ENCODE data around the gene ARID1A. TPM values are rescaled to one million over a fixed set of nuclear protein-coding genes. Genes with fewer than 3 reads are reported as not detected.
"Not testable (repeated sequence)": the region's sequence is repeated elsewhere in the genome, so short reads cannot be mapped to it uniquely, and the experiment has no call there.

Gene ARID1A
- total RNA-seq, 2 experiments from 2014 or later = 55.2 to 123 TPM

GRCh38 chr1:26810105-26810504 lies 114.3 kb downstream of the ARID1A start:
- H3K9me3 ChIP-seq (ENCODE audit: low read length); CTCF ChIA-PET (ENCODE audit: unreplicated experiment); H3K27ac ChIP-seq (ENCODE audit: low read depth, low read length, poor library complexity, severe bottlenecking); H4K20me1 ChIP-seq (ENCODE audit: insufficient read depth, low read length); H3K4me1 ChIP-seq (ENCODE audit: insufficient read depth, low read length, poor library complexity, severe bottlenecking); H3K36me3 ChIP-seq (ENCODE audit: insufficient read depth, low read length); H3K4me2 ChIP-seq (ENCODE audit: low read length); H3K9me2 ChIP-seq (ENCODE audit: insufficient read depth, low read length); H3K4me3 ChIP-seq (ENCODE audit: low read depth, low read length, poor library complexity, severe bottlenecking); BruUV-seq (replicated peaks); H3K79me2 ChIP-seq (ENCODE audit: insufficient read depth, low read depth, low read length); H2AFZ ChIP-seq (ENCODE audit: low read length): not testable (repeated sequence)
- DNase-seq (ENCODE audit: low spot score) = peak; percentile 78
- POLR2A ChIA-PET = interaction anchor here (0.6 to 1.2 kb wide), 2 partner anchors 11 to 72 kb away, joined by 3 to 8 read pairs; no protein-coding TSS in a partner anchor
- intact Hi-C loops (cut with micrococcal nuclease; ENCODE audit: unreplicated experiment) = loop anchor here (1.0 to 2.0 kb wide), 3 partner anchors 14 to 68 kb away; no protein-coding TSS in a partner anchor
- TF ChIP-seq CTCF (conservative IDR thresholded peaks at IDR 0.05; ENCODE audit: low read length) = peak; percentile 76

GRCh38 chr1:26811057-26811456 lies 115.2 kb downstream of the ARID1A start:
- H3K79me2 ChIP-seq (ENCODE audit: insufficient read depth, low read depth, low read length) = no peaks in the 10 kb centered on the region
- H3K4me1 ChIP-seq (ENCODE audit: insufficient read depth, low read length, poor library complexity, severe bottlenecking) = no peaks in the 10 kb centered on the region
- no peaks in the 10 kb centered on the region for H3K9me3 ChIP-seq (ENCODE audit: low read length)
- POLR2A ChIA-PET = interaction anchor here (0.9 to 1.9 kb wide), 5 partner anchors 9 to 89 kb away, joined by 3 to 9 read pairs (median 5); partner anchors contain the start of gene GPATCH3
- H4K20me1 ChIP-seq (ENCODE audit: insufficient read depth, low read length) = no peaks in the 10 kb centered on the region
- no peak overlapping the region for H3K27ac ChIP-seq (ENCODE audit: low read depth, low read length, poor library complexity, severe bottlenecking)
- DNase-seq (ENCODE audit: low spot score) = no peak
- no TSS peak for BruUV-seq (replicated peaks)
- H3K9me2 ChIP-seq (ENCODE audit: insufficient read depth, low read length) = no peaks in the 10 kb centered on the region
- no peak overlapping the region for H2AFZ ChIP-seq (ENCODE audit: low read length)
- TF ChIP-seq CTCF (conservative IDR thresholded peaks at IDR 0.05; ENCODE audit: low read length) (no peak), EZH2phosphoT487 (IDR thresholded peaks at IDR 0.05; ENCODE audit: borderline replicate concordance, low read depth, low read length) (no peak)
- CTCF ChIA-PET (ENCODE audit: unreplicated experiment) = interaction anchor here (0.7 to 1.0 kb wide), 3 partner anchors 17 to 40 kb away, joined by 3 to 4 read pairs (median 3); partner anchors contain the start of gene PIGV
- H3K4me3 ChIP-seq (ENCODE audit: low read depth, low read length, poor library complexity, severe bottlenecking) = no peak overlapping the region
- intact Hi-C loops (cut with micrococcal nuclease; ENCODE audit: unreplicated experiment) = loop anchor here (2.0 kb wide), 1 partner anchor 22 kb away; no protein-coding TSS in a partner anchor
- H3K36me3 ChIP-seq (ENCODE audit: insufficient read depth, low read length) = no peaks in the 10 kb centered on the region
- H3K4me2 ChIP-seq (ENCODE audit: low read length) = no peak overlapping the region

GRCh38 chr1:26811708-26812107 lies 115.9 kb downstream of the ARID1A start:
- no TSS peak for BruUV-seq (replicated peaks)
- Histone ChIP-seq H3K27ac (ENCODE audit: low read depth, low read length, poor library complexity, severe bottlenecking) (no peak overlapping the region), H3K4me1 (ENCODE audit: insufficient read depth, low read length, poor library complexity, severe bottlenecking) (no peaks in the 10 kb centered on the region), H3K9me3 (ENCODE audit: low read length) (no peaks in the 10 kb centered on the region), H3K4me2 (ENCODE audit: low read length) (no peak overlapping the region), H3K4me3 (ENCODE audit: low read depth, low read length, poor library complexity, severe bottlenecking) (no peak overlapping the region), H4K20me1 (ENCODE audit: insufficient read depth, low read length) (no peaks in the 10 kb centered on the region), H3K79me2 (ENCODE audit: insufficient read depth, low read depth, low read length) (no peaks in the 10 kb centered on the region), H3K9me2 (ENCODE audit: insufficient read depth, low read length) (no peaks in the 10 kb centered on the region), H3K36me3 (ENCODE audit: insufficient read depth, low read length) (no peaks in the 10 kb centered on the region), H2AFZ (ENCODE audit: low read length) (no peak overlapping the region)
- intact Hi-C loops (cut with micrococcal nuclease; ENCODE audit: unreplicated experiment) = loop anchor here (2.0 kb wide), 1 partner anchor 21 kb away; no protein-coding TSS in a partner anchor
- no peak for DNase-seq (ENCODE audit: low spot score)
- TF ChIP-seq EZH2phosphoT487 (IDR thresholded peaks at IDR 0.05; ENCODE audit: borderline replicate concordance, low read depth, low read length) (no peak), CTCF (conservative IDR thresholded peaks at IDR 0.05; ENCODE audit: low read length) (no peak)
- CTCF ChIA-PET (ENCODE audit: unreplicated experiment) = no interaction called here
- POLR2A ChIA-PET = interaction anchor here (0.6 to 1.9 kb wide), 9 partner anchors 9 to 89 kb away, joined by 3 to 9 read pairs (median 4); partner anchors contain the start of gene GPATCH3

Data from OCI-LY7 (cell line).